Activated B cell treated with CpG ODN at 0.5 μM for 24 hours (primary cell): ENCODE measurements around the gene PDE6D. TPM values are rescaled to one million over a fixed set of nuclear protein-coding genes. Genes with fewer than 3 reads are reported as not detected.

Experiments
- ATAC-seq: fragments of 200-7000 bp; cut with Tn5 transposase; one replicate; pipeline ENCODE4 v1.10.0; 2021; ENCODE audit warnings: low read depth, mild to moderate bottlenecking, moderate library complexity
- CTCF ChIA-PET: fragments of 350-600 bp; sonication (Branson Sonifier 250); formaldehyde crosslinking; loops from one replicate; lab custom pipeline; 2021; ENCODE audit warnings: antibody characterized with exemption; lab: Charles Lee
- POLR2A ChIA-PET: fragments of 350-600 bp; sonication (Branson Sonifier 250); formaldehyde crosslinking; loops from one replicate; lab custom pipeline; 2021; ENCODE audit warnings: antibody characterized with exemption; lab: Charles Lee
- DNase-seq: peaks from one replicate; pipeline ENCODE4 v3.0.0; 2022
- H3K27ac Mint-ChIP-seq: one replicate; pipeline ENCODE4 v1.8.0; 2020; ENCODE audit warnings: mixed read lengths
- H3K27me3 Mint-ChIP-seq: one replicate; pipeline ENCODE4 v1.8.0; 2021; ENCODE audit warnings: mixed read lengths
- H3K36me3 Mint-ChIP-seq: one replicate; pipeline ENCODE4 v1.8.0; 2021; ENCODE audit warnings: low read depth, mixed read lengths
- H3K4me1 Mint-ChIP-seq: one replicate; pipeline ENCODE4 v1.8.0; 2021; ENCODE audit warnings: mixed read lengths
- H3K4me3 Mint-ChIP-seq: one replicate; pipeline ENCODE4 v1.8.0; 2020; ENCODE audit warnings: mild to moderate bottlenecking, mixed read lengths
- H3K9me3 Mint-ChIP-seq: one replicate; pipeline ENCODE4 v1.8.0; 2020; ENCODE audit warnings: mixed read lengths
- CTCF ChIP-seq: fragments of 200-600 bp; IDR thresholded peaks from one replicate; pipeline ENCODE4 v1.8.0; 2022; ENCODE audit warnings: antibody characterized with exemption, mild to moderate bottlenecking
- intact Hi-C: fragments of 100-400 bp; cut with micrococcal nuclease; formaldehyde crosslinking; loops from one replicate; pipeline ENCODE4 v1.15.1; 2024
- total RNA-seq: library from RNA; stranded (reverse); gene quantifications from 2 replicates; pipeline ENCODE4 v1.2.3, GENCODE V29; 2022

Gene PDE6D
- total RNA-seq, 1 donor from 2014 or later = 41.3 TPM

- H3K36me3 Mint-ChIP-seq = peaks cover 16% of the 10 kb centered on the region
- ChIA-PET POLR2A (no interaction called here), CTCF (no interaction called here)
- no peak overlapping the region for H3K27ac Mint-ChIP-seq
- H3K4me3 Mint-ChIP-seq = no peak overlapping the region
- TF ChIP-seq CTCF = no peak
- no peaks in the 10 kb centered on the region for H3K4me1 Mint-ChIP-seq
- no peaks in the 10 kb centered on the region for H3K9me3 Mint-ChIP-seq
- no peaks in the 10 kb centered on the region for H3K27me3 Mint-ChIP-seq
- DNase-seq = no peak
- no peak for ATAC-seq
- intact Hi-C loops = no loop called here
Measured at GRCh38 chr2:231816327-231817026, 35.4 kb upstream of the PDE6D start.

- Mint-ChIP-seq H3K4me3 (no peak overlapping the region), H3K9me3 (no peaks in the 10 kb centered on the region), H3K36me3 (peaks cover 61% of the 10 kb centered on the region), H3K27ac (no peak overlapping the region), H3K4me1 (no peaks in the 10 kb centered on the region), H3K27me3 (no peaks in the 10 kb centered on the region)
- ChIA-PET CTCF (no interaction called here), POLR2A (no interaction called here)
- TF ChIP-seq CTCF = no peak
- ATAC-seq (no peak), DNase-seq (no peak)
- intact Hi-C loops = no loop called here
Measured at GRCh38 chr2:231810905-231811304, 29.8 kb upstream of the PDE6D start.

GRCh38 chr2:231807020-231807419, 25.9 kb upstream of the PDE6D start:
- ChIA-PET POLR2A (no interaction called here), CTCF (no interaction called here)
- TF ChIP-seq CTCF = no peak
- intact Hi-C loops = no loop called here
- H3K27ac Mint-ChIP-seq = no peak overlapping the region
- H3K4me3 Mint-ChIP-seq = no peak overlapping the region
- DNase-seq = no peak
- no peaks in the 10 kb centered on the region for H3K9me3 Mint-ChIP-seq
- H3K27me3 Mint-ChIP-seq = no peaks in the 10 kb centered on the region
- no peaks in the 10 kb centered on the region for H3K4me1 Mint-ChIP-seq
- peaks cover 81% of the 10 kb centered on the region for H3K36me3 Mint-ChIP-seq
- no peak for ATAC-seq

GRCh38 chr2:231803501-231804138, 22.5 kb upstream of the PDE6D start:
- intact Hi-C loops = loop anchor here (5.0 kb wide), 1 partner anchor 49 kb away; no protein-coding TSS in a partner anchor
- ATAC-seq (no peak), DNase-seq (no peak)
- no peak for TF ChIP-seq CTCF
- peaks cover 83% of the 10 kb centered on the region for H3K36me3 Mint-ChIP-seq
- CTCF ChIA-PET = no interaction called here
- H3K27ac Mint-ChIP-seq = no peak overlapping the region
- POLR2A ChIA-PET = no interaction called here
- H3K9me3 Mint-ChIP-seq = no peaks in the 10 kb centered on the region
- H3K4me1 Mint-ChIP-seq = no peaks in the 10 kb centered on the region
- H3K4me3 Mint-ChIP-seq = no peak overlapping the region
- no peaks in the 10 kb centered on the region for H3K27me3 Mint-ChIP-seq

- no peaks in the 10 kb centered on the region for H3K27me3 Mint-ChIP-seq
- intact Hi-C loops = loop anchor here (5.0 kb wide), 1 partner anchor 52 kb away; no protein-coding TSS in a partner anchor
- no peak overlapping the region for H3K27ac Mint-ChIP-seq
- H3K4me1 Mint-ChIP-seq = no peaks in the 10 kb centered on the region
- no peak for TF ChIP-seq CTCF
- ATAC-seq (no peak), DNase-seq (no peak)
- no peak overlapping the region for H3K4me3 Mint-ChIP-seq
- ChIA-PET CTCF (interaction anchor here (1.3 to 1.4 kb wide), 2 partner anchors 123 to 187 kb away, joined by 3 read pairs; no protein-coding TSS in a partner anchor), POLR2A (no interaction called here)
- H3K36me3 Mint-ChIP-seq = peaks cover 83% of the 10 kb centered on the region
- H3K9me3 Mint-ChIP-seq = no peaks in the 10 kb centered on the region
Measured at GRCh38 chr2:231800493-231801091, 19.5 kb upstream of the PDE6D start.
